Measurements from ENCODE around the gene CNGA1. TPM values are rescaled to one million over a fixed set of nuclear protein-coding genes. Genes with fewer than 3 reads are reported as not detected.

The CNGA1 gene
- total RNA-seq, 1 experiment from 2014 or later = 1.0 TPM

DNA sequence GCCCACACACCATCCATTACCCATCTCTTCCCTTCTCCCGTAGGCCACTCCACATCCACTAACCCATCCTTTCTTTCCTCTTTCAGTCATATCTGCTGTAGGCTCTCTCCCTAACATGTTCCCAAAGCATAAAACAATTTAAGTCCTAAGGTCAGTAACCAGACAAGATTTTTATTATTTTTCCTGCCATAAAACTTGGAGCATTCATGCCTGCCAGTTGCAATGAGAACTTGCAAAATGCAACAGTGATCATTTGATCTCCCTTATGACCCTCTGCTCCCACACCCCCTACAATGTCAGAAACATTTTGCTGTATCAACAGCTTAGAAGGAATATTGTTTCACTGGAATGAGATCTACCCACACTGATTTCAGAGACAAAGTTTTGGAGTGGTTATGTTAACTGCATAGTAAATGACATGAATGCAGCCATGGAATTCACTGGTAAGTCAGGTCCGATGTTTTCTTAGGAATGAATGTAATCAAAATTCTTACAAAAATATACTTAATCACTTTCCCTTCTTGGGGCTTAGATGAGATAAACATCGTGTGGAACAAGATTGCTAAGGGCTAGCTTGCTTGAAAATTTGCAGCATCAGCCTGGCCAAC, 5.8 kb upstream of the CNGA1 start:
- no peak overlapping the region for H2BK20ac ChIP-seq (ENCODE audit: low read depth, low read length, poor library complexity, severe bottlenecking)
- H3K4me2 ChIP-seq (ENCODE audit: insufficient read depth, insufficient read length, low read length) = no peak overlapping the region
- no peak for DNase-seq
- no peak overlapping the region for H3K9ac ChIP-seq (ENCODE audit: extremely low read depth, insufficient read length, low read length)
- peaks cover 9 to 19% (median 14%) of the 10 kb centered on the region in 3 experiments; a peak in 5 of 7 replicates for H3K36me3 Mint-ChIP-seq (ENCODE audit: insufficient read depth in 1 of 3, low read depth in 3 of 3)
- no peak overlapping the region for H3T11ph ChIP-seq (ENCODE audit: low read length)
- no peak overlapping the region for H2AK5ac ChIP-seq (ENCODE audit: insufficient read length, low read length)
- H4K8ac ChIP-seq (replicated peaks; ENCODE audit: insufficient read length, low read depth, low read length) = no peak overlapping the region
- H3K56ac ChIP-seq (ENCODE audit: insufficient read length, low read depth, low read length) = no peak overlapping the region
- H3K79me1 ChIP-seq (ENCODE audit: insufficient read depth, low read depth, low read length, poor library complexity, severe bottlenecking) = no peaks in the 10 kb centered on the region
- no peaks in the 10 kb centered on the region for H3K9me3 ChIP-seq (ENCODE audit: control insufficient read depth, low read depth, low read length)
- TF ChIP-seq, protein P1, sequence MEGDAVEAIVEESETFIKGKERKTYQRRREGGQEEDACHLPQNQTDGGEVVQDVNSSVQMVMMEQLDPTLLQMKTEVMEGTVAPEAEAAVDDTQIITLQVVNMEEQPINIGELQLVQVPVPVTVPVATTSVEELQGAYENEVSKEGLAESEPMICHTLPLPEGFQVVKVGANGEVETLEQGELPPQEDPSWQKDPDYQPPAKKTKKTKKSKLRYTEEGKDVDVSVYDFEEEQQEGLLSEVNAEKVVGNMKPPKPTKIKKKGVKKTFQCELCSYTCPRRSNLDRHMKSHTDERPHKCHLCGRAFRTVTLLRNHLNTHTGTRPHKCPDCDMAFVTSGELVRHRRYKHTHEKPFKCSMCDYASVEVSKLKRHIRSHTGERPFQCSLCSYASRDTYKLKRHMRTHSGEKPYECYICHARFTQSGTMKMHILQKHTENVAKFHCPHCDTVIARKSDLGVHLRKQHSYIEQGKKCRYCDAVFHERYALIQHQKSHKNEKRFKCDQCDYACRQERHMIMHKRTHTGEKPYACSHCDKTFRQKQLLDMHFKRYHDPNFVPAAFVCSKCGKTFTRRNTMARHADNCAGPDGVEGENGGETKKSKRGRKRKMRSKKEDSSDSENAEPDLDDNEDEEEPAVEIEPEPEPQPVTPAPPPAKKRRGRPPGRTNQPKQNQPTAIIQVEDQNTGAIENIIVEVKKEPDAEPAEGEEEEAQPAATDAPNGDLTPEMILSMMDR (conservative IDR thresholded peaks at IDR 0.05) = no peak
- no peak overlapping the region for H3K23ac ChIP-seq (ENCODE audit: insufficient read length, low read depth, low read length)
- H3K18ac ChIP-seq (ENCODE audit: insufficient read length, low read depth, low read length) = no peak overlapping the region
- no peak overlapping the region for H3K4me3 Mint-ChIP-seq
- no peak overlapping the region for H4K91ac ChIP-seq (ENCODE audit: insufficient read length, low read depth, low read length)
- no peaks in the 10 kb centered on the region for H4K20me1 ChIP-seq (ENCODE audit: control insufficient read depth, insufficient read depth, insufficient read length)
- H3K9me3 Mint-ChIP-seq = no peaks in the 10 kb centered on the region
- H2BK15ac ChIP-seq (ENCODE audit: low read depth, low read length) = no peak overlapping the region
- no peak overlapping the region for H2AFZ ChIP-seq (ENCODE audit: low read length)
- H3K27me3 ChIP-seq (ENCODE audit: insufficient read depth, low read length) = no peaks in the 10 kb centered on the region
- peaks cover 20 to 25% of the 10 kb centered on the region in 2 experiments for H3K4me1 Mint-ChIP-seq
- peaks cover 3% of the 10 kb centered on the region for H3K23me2 ChIP-seq (ENCODE audit: insufficient read length, low read depth, low read length, poor library complexity, severe bottlenecking)
- H2BK120ac ChIP-seq (ENCODE audit: low read depth, low read length, poor library complexity, severe bottlenecking) = no peak overlapping the region
- no peak overlapping the region for H2BK5ac ChIP-seq (ENCODE audit: insufficient read length, low read length)
- 100% methylated on average over 1 of the region's 3 CpGs for WGBS (ENCODE audit: extremely low coverage, insufficient read length, low lambda C conversion rate)
- H3K27ac ChIP-seq (ENCODE audit: insufficient read length, low read depth, low read length) = no peak overlapping the region
- H3K27ac Mint-ChIP-seq = peak overlapping the region in 1 of 3 experiments; percentile 5; a peak in 1 of 7 replicates
- no peak overlapping the region for H3K14ac ChIP-seq (ENCODE audit: insufficient read depth, low read length)
- H3K79me2 ChIP-seq (ENCODE audit: insufficient read depth, low read length) = no peaks in the 10 kb centered on the region
- H3K27me3 Mint-ChIP-seq (ENCODE audit: low read depth) = peaks cover 12% of the 10 kb centered on the region
- no peak overlapping the region for H2BK12ac ChIP-seq (ENCODE audit: insufficient read length, low read depth, low read length)
- H4K5ac ChIP-seq (ENCODE audit: insufficient read length, low read depth, low read length) = no peak overlapping the region
- H3K4ac ChIP-seq (ENCODE audit: low read depth, low read length) = no peak overlapping the region
- H3K4me1 ChIP-seq (ENCODE audit: insufficient read depth, low read length) = no peaks in the 10 kb centered on the region; the same call in 1 of the 2 replicates
